Fibroblast of lung (primary cell): ENCODE results near the gene COL7A1. TPM values are rescaled to one million over a fixed set of nuclear protein-coding genes. Genes with fewer than 3 reads are reported as not detected.

Experiments used
- DNase-seq, 2 donors: peaks; one replicate each; pipeline versions ENCODE4 v3.0.0 to v3.0.0-alpha.2; 2010; ENCODE audit warnings: low read depth in 2 of 2
- H2AFZ ChIP-seq: 2 replicates; pipeline ENCODE4 v1.5.1; 2012; ENCODE audit warnings: low read length, control low read depth, inconsistent platforms
- H3K27ac ChIP-seq: 2 replicates; pipeline ENCODE4 v1.5.1; 2011; ENCODE audit warnings: low read length, control low read depth; ENCODE audit not compliant: insufficient read depth
- H3K27me3 ChIP-seq: 2 replicates; pipeline ENCODE4 v1.5.1; 2011; ENCODE audit warnings: mild to moderate bottlenecking, low read length; ENCODE audit not compliant: control insufficient read depth, insufficient read depth
- H3K36me3 ChIP-seq: 2 replicates; pipeline ENCODE4 v1.5.1; 2011; ENCODE audit warnings: low read length; ENCODE audit not compliant: control insufficient read depth, insufficient read depth
- H3K4me1 ChIP-seq: 2 replicates; pipeline ENCODE4 v1.5.1; 2011; ENCODE audit warnings: low read length; ENCODE audit not compliant: control insufficient read depth, insufficient read depth; ENCODE audit errors: extremely low read depth
- H3K4me2 ChIP-seq: 2 replicates; pipeline ENCODE4 v1.5.1; 2011; ENCODE audit warnings: low read length, control low read depth; ENCODE audit not compliant: insufficient read depth; ENCODE audit errors: extremely low read depth
- H3K4me3 ChIP-seq, 4 experiments: fragments of 200-600 bp in 1 of 4; sonication (generic) in 1 of 4; replicated peaks in 1 of 4; 2 replicates each; pipeline ENCODE4 v1.5.1; 2011 to 2016; ENCODE audit warnings: low read length in 4 of 4, low read depth in 3 of 4, mild to moderate bottlenecking in 3 of 4, control low read depth in 2 of 4, inconsistent platforms in 1 of 4, mixed read lengths in 1 of 4; ENCODE audit not compliant: insufficient read depth in 1 of 4; ENCODE audit errors: control extremely low read depth in 1 of 4
- H3K79me2 ChIP-seq: 2 replicates; pipeline ENCODE4 v1.5.1; 2012; ENCODE audit warnings: mild to moderate bottlenecking, low read length, inconsistent platforms; ENCODE audit not compliant: control insufficient read depth, insufficient read depth
- H3K9ac ChIP-seq: 2 replicates; pipeline ENCODE4 v1.5.1; 2011; ENCODE audit warnings: mild to moderate bottlenecking, low read length, control low read depth; ENCODE audit not compliant: insufficient read depth
- H3K9me3 ChIP-seq: 2 replicates; pipeline ENCODE4 v1.5.1; 2012; ENCODE audit warnings: low read depth, low read length; ENCODE audit not compliant: control insufficient read depth, insufficient read depth
- H4K20me1 ChIP-seq: 2 replicates; pipeline ENCODE4 v1.5.1; 2011; ENCODE audit warnings: low read length; ENCODE audit not compliant: control insufficient read depth, insufficient read depth; ENCODE audit errors: extremely low read depth
- EZH2 ChIP-seq: IDR thresholded peaks from 2 replicates; pipeline ENCODE4 v1.5.1; 2012; ENCODE audit warnings: low read length, control low read depth, mild to moderate bottlenecking; ENCODE audit errors: missing control alignments
- polyA plus RNA-seq, 2 donors: library from polyadenylated mRNA; depleted of rRNA in 1 of 2; stranded (reverse) in 1 of 2; unstranded in 1 of 2; fragments of >200 nt; gene quantifications; 2 replicates each; pipeline ENCODE4 v1.2.1, GENCODE V29; 2011 to 2012; ENCODE audit warnings: missing spikeins in 1 of 2
- total RNA-seq: library from RNA; depleted of rRNA; stranded (reverse); fragments of >200 nt; gene quantifications from 2 replicates; pipeline ENCODE4 v1.2.1, GENCODE V29; 2014
- TF ChIP-seq, protein P1 (sequence below), 2 donors: IDR thresholded peaks in 1 of 2; conservative IDR thresholded peaks in 1 of 2; 1 replicate in 1 of 2; 2 replicates in 1 of 2; pipeline ENCODE4 v1.5.1; 2011 to 2012; ENCODE audit warnings: low read length in 2 of 2, control low read depth in 1 of 2, inconsistent platforms in 1 of 2, low read depth in 1 of 2, mild to moderate bottlenecking in 1 of 2

The COL7A1 gene
- total and polyA plus RNA-seq, 2 donors (not counting 1 experiment from before 2014, with no cell fraction given), result 3.4 to 36.7 TPM

GRCh38 chr3:48556796-48557626 lies 38.1 kb downstream of the COL7A1 start, which contains the start of gene PFKFB4:
PFKFB4 (minus strand) TSS chr3:48556803; CDS start chr3:48556777, 26 bp downstream.
- peaks cover under 1% of the 10 kb centered on the region for H3K36me3 ChIP-seq
- H3K4me2 ChIP-seq, result peak within 1 kb of the TSS; percentile 96
- peaks cover 32% of the 10 kb centered on the region for H3K4me1 ChIP-seq
- H4K20me1 ChIP-seq, result no peaks in the 10 kb centered on the region
- no peaks in the 10 kb centered on the region for H3K79me2 ChIP-seq
- H3K27ac ChIP-seq, result peak within 1 kb of the TSS; percentile 27
- no peaks in the 10 kb centered on the region for H3K27me3 ChIP-seq
- H2AFZ ChIP-seq, result peak within 1 kb of the TSS; percentile 81
- TF ChIP-seq, protein P1, sequence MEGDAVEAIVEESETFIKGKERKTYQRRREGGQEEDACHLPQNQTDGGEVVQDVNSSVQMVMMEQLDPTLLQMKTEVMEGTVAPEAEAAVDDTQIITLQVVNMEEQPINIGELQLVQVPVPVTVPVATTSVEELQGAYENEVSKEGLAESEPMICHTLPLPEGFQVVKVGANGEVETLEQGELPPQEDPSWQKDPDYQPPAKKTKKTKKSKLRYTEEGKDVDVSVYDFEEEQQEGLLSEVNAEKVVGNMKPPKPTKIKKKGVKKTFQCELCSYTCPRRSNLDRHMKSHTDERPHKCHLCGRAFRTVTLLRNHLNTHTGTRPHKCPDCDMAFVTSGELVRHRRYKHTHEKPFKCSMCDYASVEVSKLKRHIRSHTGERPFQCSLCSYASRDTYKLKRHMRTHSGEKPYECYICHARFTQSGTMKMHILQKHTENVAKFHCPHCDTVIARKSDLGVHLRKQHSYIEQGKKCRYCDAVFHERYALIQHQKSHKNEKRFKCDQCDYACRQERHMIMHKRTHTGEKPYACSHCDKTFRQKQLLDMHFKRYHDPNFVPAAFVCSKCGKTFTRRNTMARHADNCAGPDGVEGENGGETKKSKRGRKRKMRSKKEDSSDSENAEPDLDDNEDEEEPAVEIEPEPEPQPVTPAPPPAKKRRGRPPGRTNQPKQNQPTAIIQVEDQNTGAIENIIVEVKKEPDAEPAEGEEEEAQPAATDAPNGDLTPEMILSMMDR (conservative IDR thresholded peaks at IDR 0.05 in 1 of 2, IDR thresholded peaks at IDR 0.05 in 1 of 2; ENCODE audit: low read depth in 1 of 2, low read length in 2 of 2), result no peak
- no peak for TF ChIP-seq EZH2
- no peaks in the 10 kb centered on the region for H3K9me3 ChIP-seq
- H3K9ac ChIP-seq, result peak within 1 kb of the TSS; percentile 65
- peak; percentile 99 for DNase-seq
- peak within 1 kb of the TSS; percentile 62 to 74 (median 64) for H3K4me3 ChIP-seq

DNA sequence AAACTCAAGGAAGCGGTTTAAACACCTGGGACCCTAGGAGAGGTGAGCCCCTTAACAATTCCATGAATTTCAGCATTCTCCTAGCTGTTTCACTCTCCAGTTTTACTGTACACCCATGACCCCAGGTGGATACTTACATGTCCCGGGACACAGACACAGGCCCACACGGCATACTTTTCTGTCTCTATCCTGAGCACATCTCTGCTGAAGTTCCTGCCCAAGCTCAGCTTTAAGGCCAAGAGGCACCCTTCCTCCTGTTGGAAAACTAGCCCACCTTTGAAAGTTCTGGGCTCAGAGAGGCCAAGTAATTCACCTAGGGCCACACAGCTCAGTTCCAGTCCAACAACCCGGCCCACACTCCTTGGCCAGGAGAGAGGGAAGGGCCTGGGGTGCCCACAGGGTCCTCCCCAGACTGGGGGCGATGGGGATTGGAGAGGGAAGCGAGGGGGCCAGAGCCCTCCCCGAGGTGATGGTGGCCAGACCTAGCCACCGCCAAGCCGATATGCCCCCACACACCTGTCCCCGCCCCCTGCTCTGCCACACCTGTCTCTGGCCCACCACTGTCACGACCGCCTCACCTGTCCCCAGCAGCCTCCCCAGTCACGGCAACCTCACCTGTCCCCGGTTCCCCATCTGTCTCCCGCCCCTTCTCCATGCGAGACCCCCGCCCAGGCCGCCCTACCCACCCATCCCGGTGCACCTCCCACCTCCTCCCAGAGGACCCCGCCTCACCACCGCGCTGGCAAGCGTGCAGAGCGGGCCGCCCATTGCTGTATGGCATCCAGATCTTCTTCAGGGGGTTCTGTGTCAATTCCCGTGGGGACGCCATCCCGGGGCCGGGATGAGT lies 39.0 kb downstream of the COL7A1 start:
- TF ChIP-seq, protein P1 (conservative IDR thresholded peaks at IDR 0.05 in 1 of 2, IDR thresholded peaks at IDR 0.05 in 1 of 2; ENCODE audit: low read depth in 1 of 2, low read length in 2 of 2), result no peak
- no peak for TF ChIP-seq EZH2
- Histone ChIP-seq H3K79me2 (no peaks in the 10 kb centered on the region), H3K27ac (peak overlapping the region; percentile 27), H3K36me3 (no peaks in the 10 kb centered on the region), H3K9ac (peak overlapping the region; percentile 65), H3K4me1 (peaks cover 28% of the 10 kb centered on the region), H3K9me3 (no peaks in the 10 kb centered on the region), H3K27me3 (no peaks in the 10 kb centered on the region), H3K4me3 (peak overlapping the region; percentile 57 to 74 (median 62)), H2AFZ (peak overlapping the region; percentile 81), H4K20me1 (no peaks in the 10 kb centered on the region), H3K4me2 (peak overlapping the region; percentile 94)
- DNase-seq, result no peak
